Stimulated activated CD8-positive, alpha-beta memory T cell treated with anti-CD3 and anti-CD28 coated beads, Interleukin-7, amount 100 ng/mL, for 4 hours (primary cell): ENCODE measurements around the gene ARHGEF16.

Source experiments
- DNase-seq, 2 donors: peaks; one replicate each; pipeline ENCODE4 v3.0.0-alpha.2; 2020; ENCODE audit warnings: low read depth in 2 of 2

Gene ARHGEF16

GRCh38 chr1:3468236-3469103 lies 14.0 kb downstream of the ARHGEF16 start:
- DNase-seq = no peak

DNA sequence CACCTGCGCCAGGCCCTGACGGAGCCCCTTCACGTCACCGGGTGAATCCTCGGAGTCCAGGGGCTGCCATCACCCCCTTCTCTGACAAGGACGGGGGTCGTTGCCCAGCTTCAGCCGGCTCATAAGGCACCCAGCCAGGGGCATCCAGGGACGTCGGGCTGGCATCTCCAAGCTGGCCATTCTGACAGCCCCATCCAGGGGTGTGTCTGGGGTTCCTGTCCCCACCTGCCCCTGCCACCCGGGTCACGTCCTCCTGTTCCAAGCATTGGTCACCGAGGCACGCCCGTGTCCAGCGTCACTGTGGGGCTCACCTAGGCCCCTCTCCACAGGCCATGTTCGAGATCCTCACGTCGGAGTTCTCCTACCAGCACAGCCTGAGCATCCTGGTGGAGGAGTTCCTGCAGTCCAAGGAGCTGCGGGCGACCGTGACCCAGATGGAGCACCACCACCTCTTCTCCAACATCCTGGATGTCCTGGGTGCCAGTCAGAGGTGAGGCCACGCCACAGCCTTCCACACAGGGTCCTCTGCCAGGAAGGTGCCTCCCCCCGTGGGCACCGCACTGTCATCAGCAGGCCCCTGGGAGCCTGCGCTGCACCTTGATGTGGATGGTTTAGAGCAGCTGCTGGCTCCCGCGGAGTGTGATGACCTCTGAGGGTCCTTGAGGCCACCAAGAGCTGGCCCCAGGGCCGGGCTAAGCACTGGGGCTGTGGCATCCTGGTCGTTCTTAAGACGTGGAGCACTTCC lies 14.8 kb downstream of the ARHGEF16 start:
- DNase-seq = no peak

DNA sequence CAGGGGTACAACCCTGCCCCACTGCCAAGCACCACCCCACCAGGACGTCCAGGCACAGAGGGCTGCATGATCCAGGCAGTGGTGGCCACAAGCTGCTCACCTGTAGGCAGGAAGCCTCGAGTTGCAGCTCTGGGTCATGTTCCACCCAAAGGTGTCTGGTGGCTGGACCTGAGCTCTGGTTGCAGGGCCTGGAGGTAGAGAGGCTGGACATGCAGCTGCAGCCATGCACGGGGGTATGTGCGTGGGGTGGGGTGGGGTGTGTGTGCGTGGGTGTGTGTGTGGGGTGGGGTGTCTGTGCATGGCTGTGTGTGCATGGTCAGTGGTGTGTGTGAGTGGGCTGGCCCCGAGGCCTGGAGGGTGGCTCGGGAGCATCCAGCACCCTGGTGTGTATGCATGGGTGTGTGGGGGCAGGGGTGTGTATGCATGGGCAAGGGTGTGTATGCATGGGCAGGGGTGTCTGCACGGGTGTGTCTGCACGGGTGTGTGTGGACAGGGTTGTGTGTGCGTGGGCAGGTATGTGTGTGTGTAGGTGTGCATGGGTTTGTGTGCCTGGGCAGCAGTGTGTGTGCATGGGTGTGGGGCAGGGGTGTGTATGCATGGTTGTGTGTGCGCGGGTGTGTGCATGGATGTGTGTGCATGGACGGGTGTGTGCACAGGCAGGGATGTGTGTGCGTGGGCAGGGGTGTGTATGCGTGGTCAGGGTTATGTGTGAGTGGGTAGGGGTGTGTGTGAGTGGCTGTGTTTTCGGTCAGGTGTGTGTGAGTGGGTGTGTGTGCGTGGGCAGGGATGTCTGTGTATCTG lies 15.6 kb downstream of the ARHGEF16 start:
- no peak for DNase-seq

GRCh38 chr1:3470650-3471355 lies 16.3 kb downstream of the ARHGEF16 start:
- DNase-seq = no peak

- no peak for DNase-seq
Measured at GRCh38 chr1:3471356-3472087, 17.1 kb downstream of the ARHGEF16 start.

DNA sequence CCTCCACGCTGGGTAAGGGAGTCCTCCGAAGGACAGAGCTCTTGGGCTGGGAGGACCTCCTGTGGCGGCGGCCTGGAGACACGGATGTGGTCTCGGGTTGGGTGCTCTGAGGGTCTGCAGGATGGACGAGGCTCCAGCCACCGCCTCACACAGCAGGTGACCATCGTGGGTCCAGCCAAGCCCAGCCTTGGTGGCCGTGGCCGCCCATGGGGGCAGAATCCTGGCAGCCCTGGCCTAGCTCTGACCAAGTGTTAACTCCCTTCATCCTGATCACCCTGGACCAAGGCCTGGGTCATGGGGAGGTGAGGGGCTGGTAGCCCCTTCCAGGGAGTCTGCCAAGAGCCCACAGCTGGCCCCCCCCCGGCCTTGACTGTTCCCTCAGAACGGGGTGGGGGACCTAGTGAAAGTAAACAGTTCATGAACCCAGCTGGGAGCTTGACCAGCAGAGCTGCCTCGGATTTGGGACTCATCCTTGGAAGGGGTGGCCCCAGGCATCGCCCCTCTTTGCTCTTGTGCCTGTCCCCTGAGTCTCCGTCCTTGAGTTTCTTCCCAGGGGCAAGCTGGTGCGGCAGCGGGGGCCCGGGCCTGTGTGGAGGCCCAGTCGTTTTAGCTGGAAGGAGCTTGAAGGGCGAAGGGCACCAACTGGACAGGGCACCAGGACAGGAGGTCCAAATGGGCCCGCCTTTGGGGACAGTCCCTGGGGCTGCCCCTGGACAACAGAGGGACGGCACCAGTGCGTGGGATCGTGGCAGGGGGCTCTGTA lies 17.8 kb downstream of the ARHGEF16 start:
- no peak for DNase-seq

GRCh38 chr1:3472906-3473305 lies 18.4 kb downstream of the ARHGEF16 start:
- no peak for DNase-seq

DNA sequence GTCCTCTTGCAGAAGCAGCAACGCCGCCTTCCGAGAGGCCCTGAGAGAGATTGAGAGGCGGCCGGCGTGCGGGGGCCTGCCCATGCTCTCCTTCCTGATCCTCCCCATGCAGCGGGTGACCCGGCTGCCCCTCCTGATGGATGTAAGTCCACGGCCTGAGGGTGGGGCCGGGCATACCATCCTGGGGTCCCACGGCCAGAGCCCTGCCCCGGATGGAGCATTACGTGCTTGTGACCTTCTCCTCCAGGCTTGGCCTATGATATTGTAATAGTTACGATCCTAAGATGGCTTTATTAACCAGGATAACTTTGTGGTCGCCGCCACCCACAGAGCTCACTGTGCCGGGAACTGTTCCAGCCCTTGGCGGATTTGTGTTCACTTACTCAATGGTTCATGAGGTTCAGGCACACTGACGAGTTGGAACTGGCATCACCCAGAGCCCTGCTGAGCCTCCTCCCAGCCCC lies 18.9 kb downstream of the ARHGEF16 start:
- DNase-seq = no peak

DNA sequence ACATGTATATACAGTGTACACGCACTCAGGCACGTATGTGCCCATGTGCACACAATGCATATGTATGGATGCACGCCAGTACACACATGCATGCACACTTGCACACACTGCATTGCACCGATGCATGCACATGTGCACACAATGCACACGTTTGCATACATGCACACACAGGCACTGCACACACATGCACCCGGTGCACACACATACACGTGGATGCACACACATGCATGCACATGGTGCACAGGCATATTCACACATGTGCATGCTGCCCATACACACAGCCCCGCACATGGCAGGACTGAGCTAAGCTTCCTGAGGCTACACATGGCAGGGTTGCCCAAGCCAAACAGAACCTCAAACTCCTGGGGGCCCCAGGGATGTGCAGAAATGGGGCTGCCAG lies 19.6 kb downstream of the ARHGEF16 start:
- no peak for DNase-seq

DNA sequence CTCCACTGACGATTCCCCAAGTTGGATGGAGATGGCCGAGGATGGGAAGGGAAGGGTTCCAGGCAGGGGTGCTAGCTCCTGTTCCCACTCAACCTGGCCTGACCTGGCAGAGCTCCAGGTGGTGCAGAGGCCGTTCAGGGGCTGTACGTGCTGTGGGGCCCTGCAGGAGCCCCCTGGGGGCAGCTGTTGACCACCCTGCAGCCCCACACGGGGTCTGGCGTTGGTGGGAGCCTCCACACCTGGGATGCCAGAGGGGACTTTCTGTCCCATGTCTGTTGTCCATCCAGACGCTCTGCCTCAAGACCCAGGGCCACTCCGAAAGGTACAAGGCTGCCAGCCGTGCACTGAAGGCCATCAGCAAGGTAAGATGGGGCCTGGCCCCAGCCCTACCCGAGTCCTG lies 20.0 kb downstream of the ARHGEF16 start:
- no peak for DNase-seq

DNA sequence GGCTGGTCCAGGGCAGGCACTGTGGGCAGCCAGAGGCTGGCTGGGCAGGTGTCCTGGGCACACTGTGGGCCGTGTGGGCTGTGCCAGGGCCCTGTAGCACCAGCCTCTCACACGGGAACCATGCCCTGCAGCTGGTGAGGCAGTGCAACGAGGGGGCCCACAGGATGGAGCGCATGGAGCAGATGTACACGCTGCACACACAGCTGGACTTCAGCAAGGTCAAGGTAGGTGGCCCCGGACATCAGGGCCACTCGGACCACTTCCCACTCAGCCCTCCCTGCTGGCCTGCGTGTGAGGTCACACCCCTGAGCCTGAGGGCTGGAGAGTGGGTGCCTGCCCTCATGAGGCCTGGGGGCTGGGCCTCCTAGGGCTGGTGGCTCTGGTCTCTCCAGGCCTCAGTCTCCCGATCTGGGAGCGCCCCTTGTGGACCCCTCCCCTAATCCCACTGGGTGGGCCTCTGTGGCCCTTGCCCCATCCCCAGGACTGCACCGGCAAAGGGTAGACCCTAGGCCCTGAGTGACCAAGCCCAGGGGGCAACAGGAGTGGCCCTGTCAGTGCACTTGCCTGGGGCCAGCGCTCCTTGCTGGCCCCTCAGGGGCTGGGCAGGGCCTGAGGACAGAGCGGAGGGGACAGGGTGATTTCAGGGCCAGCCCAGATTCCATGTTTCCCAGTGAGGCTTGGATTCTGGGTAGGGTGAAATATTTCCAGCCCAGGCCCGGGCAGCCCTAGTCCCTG lies 21.5 kb downstream of the ARHGEF16 start:
- DNase-seq = no peak

- DNase-seq = no peak
Measured at GRCh38 chr1:3476666-3477065, 22.2 kb downstream of the ARHGEF16 start.

DNA sequence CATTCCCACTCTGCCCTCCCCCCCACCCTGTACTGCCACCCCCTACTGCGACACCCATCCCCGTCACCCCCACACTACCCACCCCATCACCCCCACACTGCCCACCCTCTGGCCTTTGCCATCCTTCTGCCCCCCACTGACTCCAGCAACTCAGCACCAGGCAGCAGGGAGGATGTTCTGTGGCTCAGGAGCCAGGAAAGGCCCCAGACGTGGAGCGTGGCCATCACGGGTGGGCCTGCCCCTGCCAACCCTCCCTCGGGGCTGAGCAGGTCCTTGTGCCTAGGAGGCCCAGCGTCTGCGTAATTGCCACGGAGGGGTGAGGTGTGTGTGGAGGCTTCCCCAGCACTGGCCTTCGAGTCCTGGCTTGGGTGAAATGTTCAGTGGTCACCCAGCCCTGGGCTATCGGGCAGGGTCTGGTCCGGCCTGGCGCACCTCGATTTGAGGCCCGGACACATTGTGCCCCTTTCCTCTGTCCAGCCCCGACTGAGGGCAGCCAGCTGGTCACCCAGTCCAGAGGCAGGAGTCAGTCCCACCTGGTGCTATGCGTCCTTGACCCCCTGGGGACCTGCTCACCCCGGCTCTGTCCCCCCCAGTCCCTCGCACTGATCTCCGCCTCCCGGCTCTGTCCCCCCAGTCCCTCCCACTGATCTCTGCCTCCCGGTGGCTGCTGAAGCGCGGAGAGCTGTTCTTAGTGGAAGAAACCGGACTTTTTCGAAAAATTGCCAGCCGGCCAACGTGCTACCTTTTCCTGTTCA lies 23.0 kb downstream of the ARHGEF16 start:
- no peak for DNase-seq

DNA sequence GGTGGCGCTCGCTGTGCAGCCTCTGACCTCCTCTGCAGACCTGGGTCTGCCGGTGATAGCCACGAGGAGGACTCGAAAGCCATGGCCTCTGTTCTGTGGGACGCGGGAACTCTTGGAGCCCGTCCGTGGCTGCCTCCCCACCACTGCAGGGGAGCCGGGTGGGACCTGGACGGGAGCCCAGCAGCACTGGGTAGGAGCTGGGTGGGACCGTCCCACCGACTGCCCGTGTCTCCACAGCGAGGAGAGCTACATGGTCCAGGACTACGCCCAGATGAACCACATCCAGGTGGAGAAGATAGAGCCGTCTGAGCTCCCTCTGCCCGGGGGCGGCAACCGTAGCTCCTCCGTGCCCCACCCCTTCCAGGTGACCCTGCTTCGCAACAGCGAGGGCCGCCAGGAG lies 23.7 kb downstream of the ARHGEF16 start:
- DNase-seq = no peak

- no peak for DNase-seq
Measured at GRCh38 chr1:3479511-3480368, 25.3 kb downstream of the ARHGEF16 start.

DNA sequence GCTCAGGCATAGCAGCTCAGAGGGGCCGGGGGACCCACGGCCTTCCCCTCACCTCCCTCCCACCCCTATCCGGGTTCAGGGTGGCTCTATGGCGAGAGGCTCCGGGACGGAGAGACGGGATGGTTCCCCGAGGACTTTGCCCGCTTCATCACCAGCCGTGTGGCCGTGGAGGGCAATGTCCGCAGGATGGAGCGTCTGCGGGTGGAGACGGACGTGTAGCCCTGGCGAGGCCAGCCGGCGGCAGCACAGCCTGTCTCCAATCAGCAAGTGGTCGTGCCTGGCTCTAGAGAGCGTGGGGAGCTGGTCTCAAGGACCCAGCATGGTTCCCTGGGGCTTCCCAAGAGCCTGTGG lies 25.9 kb downstream of the ARHGEF16 start:
- no peak for DNase-seq

DNA sequence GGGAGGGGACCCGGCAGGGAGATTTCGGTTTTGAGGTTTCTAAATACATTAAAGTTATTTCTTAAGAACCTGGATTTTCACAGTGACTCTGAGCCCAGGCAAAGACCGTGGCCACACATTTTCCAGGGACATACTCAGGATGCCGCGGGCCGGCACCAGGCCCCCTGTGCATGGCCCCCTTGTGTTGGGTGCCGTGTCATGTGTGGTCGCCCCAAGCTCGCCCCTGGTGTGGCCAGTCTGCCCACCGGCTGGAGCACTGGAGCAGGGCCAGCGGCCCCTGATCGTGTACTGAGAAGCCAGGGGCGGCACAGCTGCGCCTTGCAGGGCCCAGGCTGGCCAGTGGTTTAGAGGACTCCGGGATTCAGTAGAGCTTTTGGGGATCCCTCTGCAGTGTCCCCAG lies 26.6 kb downstream of the ARHGEF16 start:
- DNase-seq = no peak
